Mesenchymal stem cell (in vitro differentiated cells and primary cell): ENCODE results near the gene TRIM46.
"Not testable (repeated sequence)": the region's sequence is repeated elsewhere in the genome, so short reads cannot be mapped to it uniquely, and the experiment has no call there.

Experiments used
- DNase-seq: peaks from one replicate; pipeline ENCODE4 v3.0.0-alpha.2; 2013
- H2AFZ ChIP-seq: one replicate; pipeline ENCODE4 v1.6.1; 2013; ENCODE audit warnings: low read depth, mild to moderate bottlenecking, control low read depth, inconsistent platforms, low read length, moderate library complexity
- H2AK5ac ChIP-seq: 2 replicates; pipeline ENCODE4 v1.6.1; 2013; ENCODE audit warnings: low read length, moderate library complexity, mild to moderate bottlenecking, inconsistent platforms; ENCODE audit not compliant: severe bottlenecking
- H2BK120ac ChIP-seq: one replicate; pipeline ENCODE4 v1.6.1; 2013; ENCODE audit warnings: low read depth, mild to moderate bottlenecking, inconsistent platforms, low read length, moderate library complexity
- H2BK12ac ChIP-seq, 2 experiments: one replicate each; pipeline ENCODE4 v1.6.1; 2013; ENCODE audit warnings: inconsistent platforms in 2 of 2, low read length in 2 of 2, mild to moderate bottlenecking in 2 of 2, moderate library complexity in 2 of 2, control low read depth in 1 of 2
- H2BK15ac ChIP-seq: one replicate; pipeline ENCODE4 v1.6.1; 2013; ENCODE audit warnings: mild to moderate bottlenecking, low read depth, inconsistent platforms; ENCODE audit not compliant: poor library complexity, severe bottlenecking
- H2BK5ac ChIP-seq: 2 replicates; pipeline ENCODE4 v1.6.1; 2013; ENCODE audit warnings: low read depth, mild to moderate bottlenecking, low read length, control low read depth, inconsistent platforms; ENCODE audit not compliant: poor library complexity, severe bottlenecking
- H3K14ac ChIP-seq, 2 experiments: one replicate each; pipeline ENCODE4 v1.6.1; 2013; ENCODE audit warnings: inconsistent platforms in 2 of 2, low read length in 2 of 2, control low read depth in 1 of 2, mild to moderate bottlenecking in 1 of 2, moderate library complexity in 1 of 2
- H3K18ac ChIP-seq, 2 experiments: one replicate each; pipeline ENCODE4 v1.6.1; 2013; ENCODE audit warnings: inconsistent platforms in 2 of 2, low read length in 2 of 2, control low read depth in 1 of 2, low read depth in 1 of 2, mild to moderate bottlenecking in 1 of 2
- H3K23ac ChIP-seq, 2 experiments: one replicate each; pipeline ENCODE4 v1.6.1; 2013; ENCODE audit warnings: inconsistent platforms in 2 of 2, low read length in 2 of 2, mild to moderate bottlenecking in 2 of 2, moderate library complexity in 2 of 2, control low read depth in 1 of 2
- H3K27ac ChIP-seq: 2 replicates; pipeline ENCODE4 v1.5.1; 2013; ENCODE audit warnings: mild to moderate bottlenecking, moderate library complexity, low read length, control low read depth, inconsistent platforms; ENCODE audit not compliant: poor library complexity, severe bottlenecking
- H3K27me3 ChIP-seq, 2 experiments: 2 replicates each; pipeline versions ENCODE4 v1.6.1 to v1.7.0; 2013; ENCODE audit warnings: low read length in 2 of 2, mild to moderate bottlenecking in 2 of 2, moderate library complexity in 2 of 2, control low read depth in 1 of 2, inconsistent platforms in 1 of 2; ENCODE audit not compliant: control insufficient read depth in 1 of 2, insufficient read depth in 1 of 2
- H3K36me3 ChIP-seq, 2 experiments: 2 replicates each; pipeline versions ENCODE4 v1.6.1 to v1.7.0; 2013; ENCODE audit warnings: low read length in 2 of 2, control low read depth in 1 of 2, inconsistent platforms in 1 of 2, low read depth in 1 of 2, mild to moderate bottlenecking in 1 of 2; ENCODE audit not compliant: insufficient read depth in 2 of 2, control insufficient read depth in 1 of 2
- H3K4ac ChIP-seq, 2 experiments: one replicate each; pipeline ENCODE4 v1.6.1; 2013; ENCODE audit warnings: inconsistent platforms in 2 of 2, low read length in 2 of 2, mild to moderate bottlenecking in 2 of 2, moderate library complexity in 2 of 2, control low read depth in 1 of 2, low read depth in 1 of 2
- H3K4me1 ChIP-seq: 2 replicates; pipeline ENCODE4 v1.6.1; 2013; ENCODE audit warnings: low read depth, low read length, control low read depth; ENCODE audit not compliant: control insufficient read depth, insufficient read depth
- H3K4me2 ChIP-seq: 2 replicates; pipeline ENCODE4 v1.6.1; 2013; ENCODE audit warnings: low read length, mild to moderate bottlenecking, inconsistent platforms; ENCODE audit not compliant: poor library complexity, severe bottlenecking
- H3K4me3 ChIP-seq, 2 experiments: 2 replicates each; pipeline versions ENCODE4 v1.5.1 to v1.7.0; 2013; ENCODE audit warnings: low read length in 2 of 2, mild to moderate bottlenecking in 2 of 2, control low read depth in 1 of 2, low read depth in 1 of 2; ENCODE audit not compliant: insufficient read depth in 1 of 2
- H3K79me1 ChIP-seq: replicated peaks from 2 replicates; pipeline ENCODE4 v1.6.1; 2013; ENCODE audit warnings: mild to moderate bottlenecking, control low read depth, low read length, inconsistent platforms; ENCODE audit not compliant: poor library complexity, severe bottlenecking
- H3K9ac ChIP-seq: 2 replicates; pipeline ENCODE4 v1.7.0; 2013; ENCODE audit warnings: mild to moderate bottlenecking, low read length, moderate library complexity
- H3K9me3 ChIP-seq: 2 replicates; pipeline ENCODE4 v1.7.0; 2013; ENCODE audit warnings: mild to moderate bottlenecking, low read length; ENCODE audit not compliant: control insufficient read depth
- H4K8ac ChIP-seq: one replicate; pipeline ENCODE4 v1.6.1; 2013; ENCODE audit warnings: inconsistent platforms, mild to moderate bottlenecking, low read length, moderate library complexity
- H4K91ac ChIP-seq: one replicate; pipeline ENCODE4 v1.6.1; 2013; ENCODE audit warnings: mild to moderate bottlenecking, low read length, inconsistent platforms
- WGBS: methylation state at CpG from one replicate; pipeline ENCODE4 v1.1.7; 2013; ENCODE audit warnings: mixed read lengths; 5-methylcytosine and 5-hydroxymethylcytosine counted together

The TRIM46 gene

GRCh38 chr1:155218854-155219591 is 45.4 kb downstream of the TRIM46 start:
- H3K4ac ChIP-seq: no peak overlapping the region
- peak overlapping the region in 1 of 2 experiments; percentile 61 for H3K4me3 ChIP-seq
- no peak overlapping the region for H3K14ac ChIP-seq
- H3K79me1 ChIP-seq: peaks cover 2% of the 10 kb centered on the region
- H3K27me3 ChIP-seq: no peaks in the 10 kb centered on the region
- no peak overlapping the region for H3K4me2 ChIP-seq
- peaks cover 15 to 28% of the 10 kb centered on the region in 2 experiments for H3K36me3 ChIP-seq
- no peaks in the 10 kb centered on the region for H3K9me3 ChIP-seq
- peak overlapping the region; percentile 22 for H4K8ac ChIP-seq
- no peak overlapping the region for H4K91ac ChIP-seq
- H2BK12ac ChIP-seq: peak overlapping the region in 1 of 2 experiments; percentile 15
- H2AFZ ChIP-seq: no peak overlapping the region
- 75% methylated on average over 6 of the region's 7 CpGs for WGBS
- H2BK5ac ChIP-seq: no peak overlapping the region
- peaks cover 2% of the 10 kb centered on the region for H3K4me1 ChIP-seq
- H2BK15ac ChIP-seq: no peak overlapping the region
- H2BK120ac ChIP-seq: no peak overlapping the region
- peak overlapping the region; percentile 40 to 67 for H3K18ac ChIP-seq
- no peak overlapping the region for H3K27ac ChIP-seq
- peak; percentile 62 for DNase-seq
- H3K23ac ChIP-seq: no peak overlapping the region
- no peak overlapping the region for H2AK5ac ChIP-seq
- H3K9ac ChIP-seq: peak overlapping the region; percentile 73

- Histone ChIP-seq H2AFZ (no peak overlapping the region), H3K9me3 (no peaks in the 10 kb centered on the region), H3K4ac (no peak overlapping the region), H3K27ac (no peak overlapping the region), H3K4me3 (peak overlapping the region in 1 of 2 experiments; percentile 61), H3K79me1 (peaks cover 2% of the 10 kb centered on the region), H2BK120ac (no peak overlapping the region), H3K23ac (no peak overlapping the region), H3K4me2 (no peak overlapping the region), H4K8ac (peak overlapping the region; percentile 76), H3K27me3 (no peaks in the 10 kb centered on the region), H4K91ac (no peak overlapping the region), H3K14ac (no peak overlapping the region), H3K18ac (peak overlapping the region in 1 of 2 experiments; percentile 67), H2BK5ac (no peak overlapping the region), H2AK5ac (no peak overlapping the region), H3K36me3 (peaks cover 15 to 27% of the 10 kb centered on the region in 2 experiments), H3K4me1 (peaks cover 2% of the 10 kb centered on the region), H2BK12ac (peak overlapping the region; percentile 0 to 15), H3K9ac (peak overlapping the region; percentile 73), H2BK15ac (no peak overlapping the region)
- DNase-seq: peak; percentile 25
- no CpG with 5 or more reads among the region's 1 CpG for WGBS
These were observed 46.0 kb downstream of the TRIM46 start for GRCh38 chr1:155219592-155220031.

- H2BK120ac ChIP-seq, H2AFZ ChIP-seq, H4K8ac ChIP-seq, DNase-seq, H3K79me1 ChIP-seq, H2BK12ac ChIP-seq, H4K91ac ChIP-seq, H2BK15ac ChIP-seq, H3K4me1 ChIP-seq, H2AK5ac ChIP-seq, H3K27me3 ChIP-seq, H3K4me3 ChIP-seq, H3K18ac ChIP-seq, H3K27ac ChIP-seq, H3K23ac ChIP-seq, H3K9me3 ChIP-seq, H3K4ac ChIP-seq, H3K4me2 ChIP-seq, H3K14ac ChIP-seq, H3K9ac ChIP-seq, H2BK5ac ChIP-seq: not testable (repeated sequence)
- WGBS: 95% methylated on average over 8 of the region's 10 CpGs
- H3K36me3 ChIP-seq: peaks cover 8 to 19% of the 10 kb centered on the region in 2 experiments
These were observed 46.7 kb downstream of the TRIM46 start for GRCh38 chr1:155220211-155220965.

- H3K27me3 ChIP-seq: no peaks in the 10 kb centered on the region
- no peak overlapping the region for H3K18ac ChIP-seq
- H2BK15ac ChIP-seq: no peak overlapping the region
- H2AFZ ChIP-seq: no peak overlapping the region
- no peak overlapping the region for H3K4ac ChIP-seq
- peak overlapping the region; percentile 79 for H2AK5ac ChIP-seq
- H3K4me3 ChIP-seq: no peak overlapping the region
- no peak overlapping the region for H3K27ac ChIP-seq
- no peak overlapping the region for H4K91ac ChIP-seq
- H3K14ac ChIP-seq: no peak overlapping the region
- peaks cover 2% of the 10 kb centered on the region for H3K79me1 ChIP-seq
- H3K23ac ChIP-seq: no peak overlapping the region
- no peak overlapping the region for H4K8ac ChIP-seq
- H3K4me2 ChIP-seq: no peak overlapping the region
- peak overlapping the region; percentile 64 to 81 for H2BK12ac ChIP-seq
- no peaks in the 10 kb centered on the region for H3K36me3 ChIP-seq
- DNase-seq: no peak
- H2BK5ac ChIP-seq: no peak overlapping the region
- no peak overlapping the region for H3K9ac ChIP-seq
- H3K4me1 ChIP-seq: peaks cover 13% of the 10 kb centered on the region
- 81% methylated on average over 5 of the region's 7 CpGs for WGBS
- no peak overlapping the region for H2BK120ac ChIP-seq
- no peaks in the 10 kb centered on the region for H3K9me3 ChIP-seq
These were observed 49.4 kb downstream of the TRIM46 start for GRCh38 chr1:155223047-155223446.
